NCI-H1105 (cell line): ENCODE results near the gene GMIP.
"Not testable (repeated sequence)": the region's sequence is repeated elsewhere in the genome, so short reads cannot be mapped to it uniquely, and the experiment has no call there.

Source experiments
- DNase-seq: peaks from one replicate; lab custom pipeline; 2025; lab: John Stamatoyannopoulos, UW

The GMIP gene

DNA sequence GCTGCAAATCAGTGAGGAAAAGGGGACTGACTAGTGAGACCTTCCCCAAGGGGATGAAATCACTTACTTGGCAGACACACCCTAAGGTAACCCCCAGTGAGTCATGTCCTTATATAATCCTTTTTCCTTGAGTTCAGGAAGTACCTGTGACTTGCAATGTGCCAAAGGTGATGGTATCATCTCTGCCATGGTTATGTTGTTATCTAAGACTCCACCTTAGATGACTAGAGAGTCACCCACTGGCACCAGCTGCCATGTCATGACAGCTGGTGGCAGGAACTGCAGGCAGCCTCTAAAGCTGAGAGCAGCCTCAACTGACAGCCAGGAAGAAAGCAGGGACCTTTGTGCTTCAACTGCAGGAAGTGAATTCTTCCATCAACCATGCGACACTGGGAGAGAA, 37.4 kb downstream of the GMIP start:
- no peak for DNase-seq

DNA sequence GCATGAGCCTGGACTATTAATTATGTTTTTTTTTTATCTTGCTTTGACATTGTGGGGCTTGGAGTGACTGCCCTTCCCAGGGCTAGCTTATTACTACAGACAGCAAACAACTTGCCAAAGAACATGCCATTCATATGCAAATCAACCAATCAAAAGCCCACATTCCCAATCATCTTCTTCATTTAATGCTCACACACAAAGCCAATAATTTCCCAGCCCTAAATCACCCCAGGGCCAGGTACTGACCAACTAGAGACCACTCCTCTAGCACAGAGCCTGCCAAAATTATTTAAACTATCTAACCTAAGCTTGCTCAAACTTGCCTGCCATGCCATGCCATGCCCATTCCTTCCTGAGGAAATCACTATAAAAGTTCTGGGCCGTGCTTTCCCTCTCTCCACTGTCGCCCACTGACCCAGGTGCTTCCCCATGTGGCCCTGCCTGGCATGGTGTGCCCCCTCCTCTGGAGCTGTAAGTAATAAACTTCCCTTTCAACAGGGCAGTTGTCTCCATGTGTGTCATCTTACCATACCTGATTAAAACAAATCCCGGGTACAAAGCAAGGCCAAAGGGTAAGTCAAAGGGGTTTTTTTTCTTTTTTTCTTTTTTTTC, 40.6 kb downstream of the GMIP start:
- DNase-seq = no peak

DNA sequence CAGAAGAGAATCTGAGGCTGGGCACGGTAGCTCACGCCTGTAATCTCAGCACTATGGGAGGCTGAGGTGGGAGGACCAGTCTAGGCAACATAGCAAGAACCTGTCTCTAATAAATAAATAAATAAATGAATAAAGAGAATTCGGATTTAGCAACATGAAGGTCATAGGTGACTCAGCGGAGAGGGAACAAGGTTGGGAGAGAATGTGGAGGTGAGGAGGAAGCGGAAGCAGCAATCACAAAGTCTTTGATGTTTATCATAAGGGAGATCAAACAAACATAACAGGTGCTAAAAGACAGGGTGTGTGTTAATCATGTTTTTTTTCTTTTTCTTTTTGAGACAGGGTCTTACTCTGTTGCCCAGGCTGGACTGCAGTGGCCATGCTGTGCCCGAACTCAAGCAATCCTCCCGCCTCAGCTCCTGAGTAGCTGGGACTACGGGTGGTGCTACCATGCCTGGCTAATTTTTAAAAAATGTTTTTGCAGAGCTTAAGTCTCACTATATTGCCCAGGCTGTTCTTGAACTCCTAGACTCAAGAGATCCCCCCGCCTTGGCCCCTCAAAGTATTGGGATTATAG, 41.2 kb downstream of the GMIP start:
- no peak for DNase-seq

DNA sequence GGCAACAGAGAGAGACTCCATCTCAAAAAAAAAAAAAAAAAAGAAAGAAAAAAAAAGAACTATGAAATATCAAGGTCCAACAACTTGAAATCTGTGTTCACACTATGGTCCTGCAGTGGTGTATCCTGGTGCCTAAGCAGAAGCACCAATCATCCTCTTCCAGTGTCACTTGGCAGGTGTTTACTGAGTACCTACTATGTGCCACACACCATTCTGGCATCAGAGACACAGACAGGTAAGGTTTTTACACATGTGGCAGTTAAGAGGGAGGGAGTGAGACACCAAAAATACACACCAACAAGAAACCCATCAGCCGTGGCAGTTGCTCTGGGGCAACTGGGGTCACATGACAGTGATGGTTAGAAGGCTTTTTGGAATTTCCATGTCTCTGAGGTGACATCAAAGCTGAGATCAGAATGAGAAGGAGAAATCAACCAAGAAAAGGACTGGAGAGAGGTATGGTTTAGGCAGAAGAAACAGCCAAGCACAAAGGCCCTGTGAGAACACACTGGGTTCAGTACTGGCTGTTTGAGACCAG, 42.6 kb downstream of the GMIP start:
- no peak for DNase-seq

DNA sequence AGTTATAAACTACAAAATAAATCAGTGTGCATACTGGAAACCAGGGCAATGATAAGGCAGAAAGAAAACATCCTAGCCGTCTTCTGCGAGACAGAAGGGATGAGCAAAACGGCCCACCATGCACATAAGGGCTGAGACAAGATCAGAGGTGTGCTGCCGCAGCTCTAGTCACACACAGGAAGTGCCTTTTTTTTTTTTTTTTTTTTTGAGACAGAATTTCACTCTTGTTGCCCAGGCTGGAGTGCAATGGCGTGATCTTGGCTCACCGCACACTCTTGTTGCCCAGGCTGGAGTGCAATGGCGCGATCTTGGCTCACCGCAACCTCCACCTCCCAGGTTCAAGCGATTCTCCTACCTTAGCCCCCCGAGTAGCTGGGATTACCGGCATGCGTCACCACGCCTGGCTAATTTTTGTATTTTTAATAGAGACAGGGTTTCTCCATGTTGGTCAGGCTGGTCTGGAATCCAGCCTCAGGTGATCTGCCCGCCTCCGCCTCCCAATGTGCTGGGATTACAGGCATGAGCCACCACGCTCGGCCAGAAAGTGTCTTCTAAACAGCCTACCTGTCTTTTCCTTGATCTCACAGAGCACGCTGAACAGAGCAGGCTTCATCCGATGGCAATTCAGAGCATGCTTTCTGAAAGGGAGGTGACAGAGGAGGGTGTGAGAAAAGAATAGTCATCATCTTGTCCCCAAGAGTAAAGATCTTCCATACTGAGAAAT, 44.6 kb downstream of the GMIP start:
- DNase-seq = not testable (repeated sequence)

DNA sequence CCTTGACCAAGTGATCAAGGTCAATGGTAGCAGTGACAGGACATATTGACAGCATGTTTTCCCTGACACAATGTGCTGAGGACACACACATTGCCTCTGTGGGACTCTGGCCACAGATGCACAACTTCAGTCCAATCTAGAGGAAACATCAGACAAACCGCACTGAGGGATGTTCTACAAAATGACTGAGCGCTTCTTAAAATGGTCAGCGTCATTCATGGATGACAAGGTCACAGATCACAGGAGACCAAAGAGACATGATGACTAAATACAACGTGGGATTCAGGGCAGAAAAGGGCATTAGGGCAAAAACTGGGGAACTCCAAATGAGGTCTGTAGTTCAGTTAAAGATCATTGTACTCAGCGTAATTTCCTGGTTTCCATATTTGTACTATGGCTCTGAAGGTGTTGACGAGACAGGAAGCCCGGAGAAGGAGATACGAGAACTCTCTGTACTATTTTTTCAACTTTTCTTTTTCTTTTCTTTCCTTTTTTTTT, 45.6 kb downstream of the GMIP start:
- no peak for DNase-seq

DNA sequence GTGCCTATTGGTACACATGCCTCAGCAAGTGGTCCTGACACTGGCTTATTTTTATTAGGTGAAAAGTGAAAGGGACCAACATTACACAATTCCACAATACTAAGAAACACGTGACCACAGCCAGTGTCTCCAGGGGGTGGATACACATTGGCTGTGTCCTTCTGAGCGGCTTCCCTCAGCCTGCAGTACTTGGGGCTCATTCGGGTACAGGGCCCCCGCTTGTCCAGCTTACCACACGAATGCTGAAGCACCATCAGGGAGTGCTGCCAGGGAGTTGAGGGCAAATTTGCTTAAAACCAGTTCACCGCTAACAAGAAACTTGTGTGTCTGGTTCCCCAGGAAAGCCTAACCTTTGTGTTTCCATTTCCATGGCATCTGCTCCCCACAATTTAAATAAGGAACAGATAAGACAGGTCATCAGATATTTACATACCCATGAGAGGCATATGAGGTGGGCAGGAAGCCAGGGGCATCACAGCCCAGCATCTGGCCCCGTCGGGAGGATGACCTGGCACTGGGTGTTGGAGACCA, 48.2 kb downstream of the GMIP start:
- DNase-seq = no peak

DNA sequence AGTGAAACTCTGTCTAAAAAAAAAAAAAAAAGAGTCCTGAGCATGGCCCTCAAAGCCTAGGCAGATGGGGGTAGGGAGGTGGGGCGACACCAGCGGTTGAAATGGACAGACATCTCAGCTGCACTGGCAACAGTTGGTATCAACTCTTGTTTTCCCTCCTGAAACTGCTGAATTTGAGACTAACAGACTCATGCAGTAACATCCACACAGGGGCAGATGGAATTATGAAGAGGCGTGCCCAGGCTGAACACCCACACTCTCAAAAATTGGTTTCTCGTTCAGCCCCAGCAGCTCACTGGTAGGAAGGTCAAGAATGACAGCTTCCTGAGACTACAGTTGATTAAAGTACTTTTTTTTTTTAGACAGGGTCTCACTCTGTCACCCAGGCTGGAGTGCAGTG, 49.1 kb downstream of the GMIP start:
- DNase-seq = no peak

DNA sequence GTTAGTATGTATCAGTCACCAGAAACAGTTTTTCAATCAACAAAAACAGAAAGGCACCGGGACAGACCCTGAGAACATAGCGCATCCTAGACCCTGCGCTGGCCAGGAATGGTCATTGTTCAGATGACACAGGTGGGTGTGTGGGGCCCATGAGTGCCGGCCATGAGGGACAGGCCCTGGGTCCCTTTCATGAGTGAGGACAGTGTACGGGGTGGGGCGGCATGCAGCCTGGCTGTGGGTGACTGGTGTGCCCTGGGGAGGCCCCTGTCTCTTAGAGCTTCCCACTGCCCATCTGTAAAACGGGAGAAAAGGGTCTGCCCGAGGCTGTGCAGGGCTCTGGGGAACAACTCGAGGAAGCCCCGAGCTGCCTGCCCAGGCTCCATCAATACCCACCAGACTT, 50.8 kb downstream of the GMIP start:
- no peak for DNase-seq

DNA sequence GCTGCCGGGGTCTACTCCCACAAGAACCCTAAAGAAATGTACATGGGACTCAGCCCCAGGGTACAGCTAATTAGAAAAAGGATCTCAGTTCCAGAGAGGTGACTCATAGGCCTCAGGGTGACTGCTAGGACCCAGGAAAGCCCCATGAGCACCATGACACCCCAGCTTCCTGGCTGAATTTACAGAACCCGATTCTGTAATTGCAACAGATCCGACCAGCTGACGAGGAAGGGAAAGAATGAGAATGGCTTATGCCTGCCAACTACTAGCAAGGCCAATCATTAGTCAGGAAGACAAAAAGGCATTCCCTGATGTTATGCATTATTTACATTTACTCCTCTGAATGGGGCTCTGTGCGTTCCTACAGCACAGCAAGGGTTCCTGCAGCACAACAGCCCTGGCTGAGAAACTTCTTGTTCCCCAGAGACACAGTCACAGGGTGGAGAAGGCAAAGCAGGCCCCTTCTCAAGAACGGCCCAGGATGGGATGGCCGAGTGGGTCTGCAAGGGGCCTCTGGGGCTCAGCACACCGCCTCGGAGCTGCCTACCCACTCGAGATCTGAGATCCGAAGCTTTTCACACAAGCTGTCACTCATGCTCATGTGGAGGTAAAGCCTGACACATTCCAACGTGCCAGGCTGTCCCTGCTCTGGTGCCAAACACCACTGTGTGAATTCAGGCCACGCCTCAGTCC, 52.2 kb downstream of the GMIP start:
- no peak for DNase-seq

DNA sequence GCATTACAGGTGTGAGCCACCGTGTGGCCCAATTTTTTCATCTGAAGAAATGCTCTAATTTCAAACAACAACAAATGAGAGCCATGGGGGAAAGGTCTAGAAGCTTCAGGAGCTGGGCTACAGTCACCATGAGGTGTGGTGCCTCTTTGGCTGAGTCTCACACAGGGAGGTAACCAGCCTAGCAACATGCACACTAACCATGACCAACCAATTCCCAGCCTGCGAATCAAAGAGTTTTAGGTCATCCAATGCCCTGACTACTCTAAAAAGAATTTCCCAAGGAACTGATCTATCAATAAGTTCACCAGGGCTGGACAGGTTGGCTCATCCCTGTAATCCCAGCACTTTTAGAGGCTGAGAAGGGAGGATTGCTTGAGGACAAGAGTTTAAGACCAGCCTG, 54.9 kb downstream of the GMIP start:
- no peak for DNase-seq

DNA sequence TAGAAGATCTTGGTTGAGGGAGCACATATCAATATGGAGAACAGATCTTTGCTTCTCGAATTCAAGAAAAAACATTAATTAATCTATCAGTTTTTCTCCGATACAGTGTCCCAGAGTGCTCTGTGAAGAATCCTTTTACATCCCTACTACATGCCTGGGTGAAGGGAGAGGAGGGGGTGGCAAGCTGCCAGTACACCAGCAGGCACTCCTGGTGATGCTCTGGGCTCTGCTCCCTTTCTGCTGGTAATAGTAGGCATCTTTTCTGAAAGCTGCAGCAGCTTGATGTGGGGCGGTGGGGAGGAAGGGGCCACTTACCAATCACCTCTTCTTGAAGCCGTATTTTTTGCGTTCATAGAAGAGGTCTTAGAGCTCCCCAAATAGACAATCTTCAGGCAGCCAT, 55.7 kb downstream of the GMIP start:
- no peak for DNase-seq

DNA sequence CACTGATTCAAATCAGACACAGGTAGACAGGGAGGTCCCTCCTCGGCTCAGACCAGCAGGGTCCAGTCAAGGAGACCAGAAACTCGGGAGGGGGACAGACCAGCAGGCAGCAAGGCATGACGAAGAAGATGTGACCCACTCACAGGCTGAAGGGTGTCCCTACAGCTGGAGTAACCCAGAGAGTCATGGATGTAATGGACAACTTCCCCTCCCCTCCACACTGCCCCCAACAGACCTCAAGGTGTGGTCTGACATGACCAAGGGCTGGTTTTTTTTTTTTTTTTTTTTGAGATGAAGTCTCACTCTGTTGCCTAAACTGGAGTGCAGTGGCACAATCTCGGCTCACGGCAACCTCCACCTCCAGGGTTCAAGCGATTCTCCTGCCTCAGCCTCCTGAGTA, 59.1 kb downstream of the GMIP start:
- no peak for DNase-seq

DNA sequence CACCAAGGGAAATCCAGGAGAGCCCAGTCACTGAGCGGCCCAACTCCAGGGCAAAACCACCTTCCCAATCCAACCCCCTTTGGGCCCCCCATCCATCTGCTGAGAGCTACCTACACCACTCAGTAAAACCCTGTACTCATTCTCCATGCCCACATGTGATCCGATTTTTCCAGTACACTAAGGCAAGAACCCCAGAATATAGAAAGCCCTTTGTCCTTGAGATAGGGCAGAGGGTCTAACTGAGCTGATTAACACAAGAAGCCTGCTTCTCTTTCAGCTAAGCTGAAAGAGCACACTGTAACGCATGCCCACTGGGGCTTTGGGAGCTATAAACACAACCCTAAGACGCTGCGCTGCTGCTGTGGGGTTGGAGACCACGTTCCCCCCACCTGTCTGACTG, 61.0 kb downstream of the GMIP start:
- no peak for DNase-seq

DNA sequence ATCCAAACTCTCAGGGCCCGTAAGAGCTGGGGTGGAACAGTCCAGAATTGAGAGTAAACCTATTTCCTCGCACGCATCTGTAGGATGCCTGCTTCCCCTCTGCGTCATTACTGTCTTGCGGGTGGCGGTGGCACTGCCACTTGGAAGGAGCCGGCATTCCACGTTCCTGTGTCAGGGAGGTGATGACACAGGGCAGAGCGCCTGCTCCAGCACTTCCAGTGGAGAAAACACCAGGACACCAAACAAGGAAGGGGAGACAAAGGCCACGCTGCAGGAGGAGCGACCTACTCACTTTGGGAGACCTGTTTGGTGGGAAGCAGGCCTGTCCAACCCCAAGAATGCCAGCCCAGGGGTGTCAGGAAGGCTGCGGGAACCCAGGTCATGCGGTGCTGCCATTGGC, 62.1 kb downstream of the GMIP start:
- no peak for DNase-seq

DNA sequence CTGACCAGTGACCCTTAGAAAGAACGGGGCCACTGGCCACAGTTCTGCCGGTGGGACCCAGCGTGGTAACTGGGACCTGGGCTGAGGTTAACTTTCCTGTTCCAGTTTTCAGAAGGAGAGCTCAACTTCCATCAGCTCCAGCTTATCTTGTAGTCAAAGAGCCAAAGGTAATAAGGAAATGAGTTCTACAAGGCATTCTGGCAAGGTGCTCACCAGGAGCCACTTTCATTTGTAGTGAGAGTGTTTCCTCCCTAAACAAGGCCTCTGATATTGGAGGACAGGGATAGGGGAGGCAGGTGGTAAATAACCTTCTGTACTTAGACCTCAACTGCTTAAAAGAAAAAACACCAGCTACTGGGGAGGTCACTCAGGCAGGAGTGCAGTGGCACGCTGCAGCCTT, 63.0 kb downstream of the GMIP start:
- DNase-seq = no peak

DNA sequence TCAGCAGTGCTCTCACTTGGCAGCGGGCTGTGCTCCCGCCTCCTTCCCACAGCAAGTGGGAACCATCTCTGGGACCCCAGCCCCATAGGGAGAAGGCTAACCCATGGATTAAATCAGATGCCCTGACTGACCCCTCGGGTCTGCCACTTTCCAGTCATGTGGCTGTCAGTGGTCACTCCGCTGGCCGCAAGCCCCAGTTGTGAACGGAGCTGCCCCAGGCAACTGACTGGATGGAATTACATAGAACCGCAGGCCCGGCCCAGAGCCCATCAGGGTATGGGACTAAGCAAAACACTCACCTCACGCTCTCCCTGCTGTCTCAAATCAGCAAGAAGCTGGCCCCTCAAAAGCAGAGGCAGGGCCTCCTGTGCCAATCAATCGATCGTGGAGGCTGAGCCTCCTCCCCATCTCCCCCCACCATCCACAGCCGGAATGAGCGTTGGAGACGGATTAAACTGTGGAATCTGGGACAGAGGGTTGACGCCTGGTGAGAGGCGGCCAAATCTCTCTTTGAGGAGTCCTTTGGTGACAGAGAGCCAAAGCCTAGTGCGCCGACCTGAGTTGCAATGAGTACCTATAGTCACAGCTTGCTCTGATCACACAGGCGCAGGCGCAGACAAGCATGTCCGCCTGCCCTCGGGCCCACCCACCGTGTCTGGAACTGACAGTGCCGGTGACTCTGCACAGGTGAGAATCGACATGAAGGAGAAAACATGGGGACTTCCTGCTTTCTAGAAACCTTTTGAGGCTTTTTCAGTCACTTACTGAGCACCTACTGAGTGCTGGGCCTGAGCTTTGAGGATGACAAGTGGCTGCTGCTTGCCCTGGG, 63.7 kb downstream of the GMIP start:
- no peak for DNase-seq
